Osteoblast (primary cell): Measurements from ENCODE around the gene ARHGDIA. TPM values are rescaled to one million over a fixed set of nuclear protein-coding genes. Genes with fewer than 3 reads are reported as not detected.

Source experiments
- DNase-seq: peaks from one replicate; pipeline ENCODE4 v3.0.0; 2011; ENCODE audit warnings: low spot score, mixed read lengths; ENCODE audit not compliant: insufficient read length; ENCODE audit errors: missing footprints
- H2AFZ ChIP-seq: 2 replicates; pipeline ENCODE4 v1.6.0; 2011; ENCODE audit warnings: mild to moderate bottlenecking, low read length
- H3K27ac ChIP-seq: 2 replicates; pipeline ENCODE4 v1.5.1; 2011; ENCODE audit warnings: mild to moderate bottlenecking, low read depth, low read length, moderate library complexity
- H3K27me3 ChIP-seq: 2 replicates; pipeline ENCODE4 v1.6.0; 2012; ENCODE audit warnings: mild to moderate bottlenecking, control low read depth, inconsistent platforms, low read length, moderate library complexity; ENCODE audit not compliant: insufficient read depth
- H3K36me3 ChIP-seq: 2 replicates; pipeline ENCODE4 v1.5.1; 2011; ENCODE audit warnings: mild to moderate bottlenecking, low read length, control low read depth, moderate library complexity; ENCODE audit not compliant: insufficient read depth
- H3K4me1 ChIP-seq: 2 replicates; pipeline ENCODE4 v1.5.1; 2011; ENCODE audit warnings: mild to moderate bottlenecking, low read length, control low read depth, moderate library complexity; ENCODE audit not compliant: insufficient read depth
- H3K4me2 ChIP-seq: 2 replicates; pipeline ENCODE4 v1.6.0; 2011; ENCODE audit warnings: mild to moderate bottlenecking, low read length; ENCODE audit not compliant: insufficient read depth
- H3K4me3 ChIP-seq: fragments of 200-600 bp; sonication (generic); 3 replicates; pipeline ENCODE4 v1.5.1; 2012; ENCODE audit warnings: mild to moderate bottlenecking, low read length, inconsistent platforms; ENCODE audit not compliant: insufficient read depth
- H3K79me2 ChIP-seq: 2 replicates; pipeline ENCODE4 v1.6.0; 2012; ENCODE audit warnings: mild to moderate bottlenecking, low read length, control low read depth, inconsistent platforms; ENCODE audit not compliant: insufficient read depth
- H3K9me3 ChIP-seq: 2 replicates; pipeline ENCODE4 v1.5.1; 2011; ENCODE audit warnings: low read depth, low read length, control low read depth
- H4K20me1 ChIP-seq: 2 replicates; pipeline ENCODE4 v1.6.0; 2012; ENCODE audit warnings: mild to moderate bottlenecking, low read length, control low read depth; ENCODE audit not compliant: insufficient read depth
- CTCF ChIP-seq: IDR thresholded peaks from 2 replicates; pipeline ENCODE4 v1.5.1; 2011; ENCODE audit warnings: mild to moderate bottlenecking, low read depth, low read length, moderate library complexity; ENCODE audit errors: extremely low read depth
- total RNA-seq: library from RNA; depleted of rRNA; stranded (reverse); fragments of >200 nt; gene quantifications from 2 replicates; pipeline ENCODE4 v1.2.3, GENCODE V29; 2012

Gene ARHGDIA
- total RNA-seq, 1 donor, result 133 TPM

- DNase-seq, result peak; percentile 93
- H3K79me2 ChIP-seq, result peaks cover 56% of the 10 kb centered on the region
- H3K4me2 ChIP-seq, result peak overlapping the region; percentile 93
- H3K36me3 ChIP-seq, result no peaks in the 10 kb centered on the region
- H3K27me3 ChIP-seq, result no peaks in the 10 kb centered on the region
- H2AFZ ChIP-seq, result peak overlapping the region; percentile 57
- peaks cover 21% of the 10 kb centered on the region for H3K4me1 ChIP-seq
- H3K27ac ChIP-seq, result peak overlapping the region; percentile 82
- H3K4me3 ChIP-seq, result peak overlapping the region; percentile 84
- H4K20me1 ChIP-seq, result peaks cover 28% of the 10 kb centered on the region
- no peaks in the 10 kb centered on the region for H3K9me3 ChIP-seq
- no peak for TF ChIP-seq CTCF
Observed at GRCh38 chr17:81831957-81832607, 39.1 kb downstream of the ARHGDIA start.

GRCh38 chr17:81831563-81831956, 39.6 kb downstream of the ARHGDIA start:
- Histone ChIP-seq H3K27me3 (no peaks in the 10 kb centered on the region), H3K4me2 (peak overlapping the region; percentile 93), H3K27ac (peak overlapping the region; percentile 82), H3K4me3 (peak overlapping the region; percentile 84), H3K79me2 (peaks cover 56% of the 10 kb centered on the region), H2AFZ (no peak overlapping the region), H3K36me3 (no peaks in the 10 kb centered on the region), H3K4me1 (peaks cover 21% of the 10 kb centered on the region), H4K20me1 (peaks cover 28% of the 10 kb centered on the region), H3K9me3 (no peaks in the 10 kb centered on the region)
- no peak for DNase-seq
- no peak for TF ChIP-seq CTCF

GRCh38 chr17:81829858-81830257, 41.3 kb downstream of the ARHGDIA start:
- Histone ChIP-seq H3K9me3 (no peaks in the 10 kb centered on the region), H4K20me1 (peaks cover 45% of the 10 kb centered on the region), H3K4me2 (no peak overlapping the region), H3K4me1 (peaks cover 21% of the 10 kb centered on the region), H3K36me3 (no peaks in the 10 kb centered on the region), H3K79me2 (peaks cover 73% of the 10 kb centered on the region), H2AFZ (no peak overlapping the region), H3K27ac (no peak overlapping the region), H3K27me3 (no peaks in the 10 kb centered on the region), H3K4me3 (no peak overlapping the region)
- no peak for TF ChIP-seq CTCF
- no peak for DNase-seq

- Histone ChIP-seq H3K79me2 (peaks cover 75% of the 10 kb centered on the region), H3K27ac (no peak overlapping the region), H3K4me1 (peaks cover 16% of the 10 kb centered on the region), H3K9me3 (no peaks in the 10 kb centered on the region), H3K4me2 (no peak overlapping the region), H3K27me3 (no peaks in the 10 kb centered on the region), H4K20me1 (peaks cover 49% of the 10 kb centered on the region), H3K4me3 (no peak overlapping the region), H2AFZ (no peak overlapping the region), H3K36me3 (no peaks in the 10 kb centered on the region)
- DNase-seq, result no peak
- TF ChIP-seq CTCF, result no peak
Observed at GRCh38 chr17:81828656-81829055, 42.5 kb downstream of the ARHGDIA start.
